PC-3 (cell line): ENCODE results near the gene ZC3H14. TPM values are rescaled to one million over a fixed set of nuclear protein-coding genes. Genes with fewer than 3 reads are reported as not detected.

Source experiments
- ATAC-seq: fragments of 200-7000 bp; cut with Tn5 transposase; 2 replicates; pipeline ENCODE4 v1.9.1; 2020; ENCODE audit warnings: mild to moderate bottlenecking, moderate library complexity
- BruUV-seq: library from RNA; stranded (reverse); fragments of 400-500 nt; replicated peaks from 2 replicates; lab custom pipeline; 2021; lab: Mats Ljungman, UMichigan
- CTCF ChIA-PET: fragments of 300-600 bp; sonication (Branson Sonifier 250); formaldehyde crosslinking; loops from one replicate; lab custom pipeline; 2022; ENCODE audit warnings: antibody characterized with exemption; lab: Charles Lee
- POLR2A ChIA-PET: fragments of 300-600 bp; sonication (Branson Sonifier 250); formaldehyde crosslinking; loops from one replicate; lab custom pipeline; 2022; ENCODE audit warnings: antibody characterized with exemption; ENCODE audit not compliant: unreplicated experiment; lab: Charles Lee
- DNase-seq: peaks from one replicate; pipeline ENCODE4 v3.0.0-alpha.2; 2015
- H2AFZ ChIP-seq: fragments of 300-600 bp; sonication (generic); 2 replicates; pipeline ENCODE4 v1.6.0; 2016; ENCODE audit warnings: antibody characterized with exemption, low read length
- H3F3A ChIP-seq: fragments of 300-600 bp; sonication (generic); one replicate; pipeline ENCODE4 v1.6.0; 2017; ENCODE audit warnings: antibody characterized with exemption, low read length, control low read depth, mild to moderate bottlenecking; ENCODE audit not compliant: unreplicated experiment
- H3K27ac ChIP-seq: fragments of 300-600 bp; sonication (generic); 2 replicates; pipeline ENCODE4 v1.5.1; 2016; ENCODE audit warnings: mild to moderate bottlenecking, low read length
- H3K27me3 ChIP-seq: fragments of 300-600 bp; sonication (generic); 2 replicates; pipeline ENCODE4 v1.6.1; 2016; ENCODE audit warnings: low read length, mixed read lengths
- H3K36me3 ChIP-seq: fragments of 300-600 bp; sonication (generic); 2 replicates; pipeline ENCODE4 v1.6.1; 2016; ENCODE audit warnings: low read depth, mixed run types, low read length, mixed read lengths
- H3K4me1 ChIP-seq: fragments of 300-600 bp; sonication (generic); 2 replicates; pipeline ENCODE4 v1.5.1; 2016; ENCODE audit warnings: low read length; ENCODE audit not compliant: insufficient read depth
- H3K4me2 ChIP-seq: fragments of 300-600 bp; sonication (generic); 2 replicates; pipeline ENCODE4 v1.6.0; 2016; ENCODE audit warnings: low read length
- H3K4me3 ChIP-seq: fragments of 300-600 bp; sonication (generic); 2 replicates; pipeline ENCODE4 v1.5.1; 2016; ENCODE audit warnings: mild to moderate bottlenecking, low read length, mixed read lengths
- H3K79me2 ChIP-seq: fragments of 300-600 bp; sonication (generic); 2 replicates; pipeline ENCODE4 v1.6.1; 2017; ENCODE audit warnings: low read length, mixed read lengths
- H3K9ac ChIP-seq: fragments of 300-600 bp; sonication (generic); 2 replicates; pipeline ENCODE4 v1.6.0; 2016; ENCODE audit warnings: mild to moderate bottlenecking, low read length
- H3K9me2 ChIP-seq: fragments of 300-600 bp; sonication (generic); replicated peaks from 2 replicates; pipeline ENCODE4 v1.6.1; 2016; ENCODE audit warnings: mixed run types, low read length, mixed read lengths
- H3K9me3 ChIP-seq: fragments of 300-600 bp; sonication (generic); 2 replicates; pipeline ENCODE4 v1.6.1; 2016; ENCODE audit warnings: low read length, mixed read lengths
- H4K20me1 ChIP-seq: fragments of 300-600 bp; sonication (generic); 2 replicates; pipeline ENCODE4 v1.6.1; 2016; ENCODE audit warnings: low read length, mixed read lengths
- CTCF ChIP-seq: fragments of 300-600 bp; sonication (generic); conservative IDR thresholded peaks from 2 replicates; pipeline ENCODE4 v1.5.1; 2017; ENCODE audit warnings: antibody characterized with exemption, low read depth, mild to moderate bottlenecking, low read length
- EZH2 ChIP-seq: fragments of 300-600 bp; sonication (generic); IDR thresholded peaks from one replicate; pipeline ENCODE4 v1.6.1; 2017; ENCODE audit warnings: antibody characterized with exemption, mild to moderate bottlenecking, low read length; ENCODE audit not compliant: unreplicated experiment
- EZH2phosphoT487 ChIP-seq: fragments of 300-600 bp; sonication (generic); IDR thresholded peaks from 2 replicates; pipeline ENCODE4 v1.6.1; 2018; ENCODE audit warnings: mild to moderate bottlenecking, antibody characterized with exemption, low read length, borderline replicate concordance
- intact Hi-C: fragments of 100-400 bp; cut with micrococcal nuclease; formaldehyde crosslinking; loops from 2 replicates; pipeline ENCODE4 v1.9.0; 2023
- total RNA-seq: library from RNA; depleted of rRNA; stranded (reverse); fragments of >200 nt; gene quantifications from 2 replicates; pipeline ENCODE4 v1.2.3, GENCODE V29; 2014

The ZC3H14 gene
- total RNA-seq, 1 experiment from 2014 or later = 58.2 TPM

- BruUV-seq = no TSS peak
- TF ChIP-seq EZH2 = no peak
- TF ChIP-seq EZH2phosphoT487 = no peak
- TF ChIP-seq CTCF = no peak
- peak; percentile 78 for ATAC-seq
- Histone ChIP-seq H3K79me2 (peaks cover 34% of the 10 kb centered on the region), H3K27ac (peak within 1 kb of the TSS; percentile 33; the same call in 1 of the 2 replicates), H3K9ac (peak within 1 kb of the TSS; percentile 61), H3K9me3 (no peaks in the 10 kb centered on the region), H3F3A (no peaks in the 10 kb centered on the region), H3K4me1 (peaks cover 24% of the 10 kb centered on the region), H3K36me3 (no peaks in the 10 kb centered on the region), H4K20me1 (no peaks in the 10 kb centered on the region), H3K9me2 (no peaks in the 10 kb centered on the region), H3K27me3 (no peaks in the 10 kb centered on the region), H2AFZ (peak within 1 kb of the TSS; percentile 82), H3K4me3 (peak within 1 kb of the TSS; percentile 82), H3K4me2 (peak within 1 kb of the TSS; percentile 83)
- intact Hi-C loops = loop anchor here (1.0 kb wide), 1 partner anchor 32 kb away; no protein-coding TSS in a partner anchor
- ChIA-PET POLR2A (no interaction called here), CTCF (no interaction called here)
- DNase-seq = peak; percentile 81
These were observed 8.2 kb upstream of the ZC3H14 start, which contains the start of gene PTPN21 for GRCh38 chr14:88554457-88555286. Gene PTPN21 (minus strand): TSS chr14:88555007. CDS start chr14:88550417, 4,590 bp downstream.

GRCh38 chr14:88556581-88556980, 6.3 kb upstream of the ZC3H14 start:
- H3K36me3 ChIP-seq = no peaks in the 10 kb centered on the region
- intact Hi-C loops = no loop called here
- H3K27ac ChIP-seq = no peak overlapping the region
- no peak for TF ChIP-seq EZH2phosphoT487
- peaks cover 27% of the 10 kb centered on the region for H3K79me2 ChIP-seq
- H3K9me3 ChIP-seq = no peaks in the 10 kb centered on the region
- DNase-seq (no peak), ATAC-seq (no peak)
- POLR2A ChIA-PET = no interaction called here
- no peak overlapping the region for H3K9ac ChIP-seq
- H3K27me3 ChIP-seq = no peaks in the 10 kb centered on the region
- BruUV-seq = no TSS peak
- no peak overlapping the region for H2AFZ ChIP-seq
- no peaks in the 10 kb centered on the region for H3K9me2 ChIP-seq
- H3K4me2 ChIP-seq = no peak overlapping the region
- no peak overlapping the region for H3K4me3 ChIP-seq
- CTCF ChIA-PET = no interaction called here
- no peaks in the 10 kb centered on the region for H3F3A ChIP-seq
- H4K20me1 ChIP-seq = no peaks in the 10 kb centered on the region
- H3K4me1 ChIP-seq = peaks cover 18% of the 10 kb centered on the region

GRCh38 chr14:88559852-88560251, 3.0 kb upstream of the ZC3H14 start:
- Histone ChIP-seq H3K36me3 (no peaks in the 10 kb centered on the region), H3K27me3 (no peaks in the 10 kb centered on the region), H3K9me2 (no peaks in the 10 kb centered on the region), H4K20me1 (0 out of 2 replicates have a peak, but pooled peaks cover 11% of the 10 kb centered on the region), H3F3A (no peaks in the 10 kb centered on the region), H2AFZ (0 out of 2 replicates have a peak overlapping the region, but pooled peaks have one; percentile 36), H3K4me2 (no peak overlapping the region), H3K27ac (no peak overlapping the region), H3K4me1 (peaks cover 20% of the 10 kb centered on the region), H3K9me3 (no peaks in the 10 kb centered on the region), H3K9ac (no peak overlapping the region), H3K4me3 (no peak overlapping the region), H3K79me2 (peaks cover 24% of the 10 kb centered on the region)
- ATAC-seq (peak; percentile 21), DNase-seq (peak; percentile 63)
- TF ChIP-seq EZH2phosphoT487 = no peak
- peak; percentile 67 for TF ChIP-seq CTCF
- CTCF ChIA-PET = interaction anchor here (0.6 to 1.4 kb wide), 12 partner anchors 16 to 1742 kb away, joined by 3 to 9 read pairs (median 5); no protein-coding TSS in a partner anchor
- no TSS peak for BruUV-seq
- POLR2A ChIA-PET = interaction anchor here (0.6 kb wide), 2 partner anchors 38 to 130 kb away, joined by 3 read pairs; no protein-coding TSS in a partner anchor
- intact Hi-C loops = loop anchor here (1.0 to 5.0 kb wide), 6 partner anchors 68 to 1397 kb away; partner anchors contain the start of genes SPATA7 and TDP1
